NCI-H2081 (cell line): ENCODE measurements around the gene CIAO2A.
A peak's percentile ranks its signal among the peaks of the same experiment; 100 is the strongest.
"Not testable (repeated sequence)": the region's sequence is repeated elsewhere in the genome, so short reads cannot be mapped to it uniquely, and the experiment has no call there.

ENCODE experiments used
- DNase-seq, 2 experiments: peaks; one replicate each; lab custom pipeline; 2025; lab: John Stamatoyannopoulos, UW

Gene CIAO2A

GRCh38 chr15:64112073-64112772 lies 18.6 kb upstream of the CIAO2A start:
- DNase-seq = no peak

- no peak for DNase-seq
Observed at GRCh38 chr15:64111679-64112050, 18.0 kb upstream of the CIAO2A start.

DNA sequence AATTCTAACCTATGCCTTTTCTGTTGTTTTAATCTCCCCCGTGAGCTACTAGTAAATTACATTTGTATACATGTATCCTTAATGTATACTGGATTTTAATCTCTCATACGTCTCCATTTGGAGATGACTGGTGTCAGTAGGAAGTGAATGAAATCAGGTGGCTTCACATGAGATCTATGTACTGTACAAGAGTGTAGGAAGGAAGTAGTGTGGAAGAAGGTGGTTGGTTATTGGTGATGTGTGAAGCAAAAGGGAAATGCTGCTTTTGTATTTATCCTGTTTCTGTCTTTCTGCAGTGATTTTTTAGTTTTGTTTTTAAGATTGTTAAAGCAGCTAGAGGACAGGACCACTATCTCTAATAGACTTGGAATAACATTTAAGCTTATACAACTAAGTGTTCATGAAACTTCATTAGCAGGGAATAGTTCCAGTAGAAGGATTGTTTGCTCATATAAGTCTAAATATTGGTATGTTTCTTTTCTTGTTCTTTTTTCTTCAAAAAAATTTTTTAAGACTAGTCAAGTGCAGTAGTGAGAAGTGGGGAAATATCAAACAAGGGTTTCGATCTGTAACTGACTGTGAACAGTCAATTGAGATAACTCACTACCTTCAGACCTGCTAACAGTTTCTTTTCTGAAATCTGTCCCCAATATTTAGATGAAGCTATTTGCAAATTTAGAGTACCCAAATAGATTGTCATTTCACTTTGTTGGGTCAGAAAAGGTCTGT lies 17.5 kb upstream of the CIAO2A start:
- no peak for DNase-seq

DNA sequence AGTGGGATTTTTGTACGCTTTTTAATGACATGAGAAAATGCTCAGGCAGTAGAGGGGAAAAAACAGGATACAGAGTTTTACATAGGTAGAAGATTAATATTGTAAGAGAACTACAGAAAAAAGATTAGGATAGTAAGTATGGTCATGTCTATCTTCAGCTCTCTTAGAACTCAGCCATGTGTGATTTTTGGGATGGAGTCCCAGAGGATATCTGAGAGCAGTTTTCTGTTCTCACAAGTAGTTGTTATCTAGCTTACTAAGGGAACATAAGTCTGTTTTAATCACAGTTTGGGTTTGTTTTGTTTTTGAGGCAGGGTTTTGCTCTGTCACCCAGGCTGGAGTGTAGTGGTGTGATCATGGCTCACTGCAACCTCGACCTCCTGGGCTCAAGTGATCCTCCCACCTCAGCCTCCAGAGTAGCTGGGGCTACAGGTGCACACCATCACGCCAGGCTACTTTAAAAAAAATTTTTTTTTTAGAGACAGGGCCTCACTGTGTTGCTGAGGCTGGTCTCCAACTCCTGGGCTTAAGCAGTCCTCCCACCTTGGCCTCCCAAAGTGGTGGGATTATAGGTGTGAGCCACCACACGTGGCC lies 16.6 kb upstream of the CIAO2A start:
- DNase-seq = not testable (repeated sequence)

DNA sequence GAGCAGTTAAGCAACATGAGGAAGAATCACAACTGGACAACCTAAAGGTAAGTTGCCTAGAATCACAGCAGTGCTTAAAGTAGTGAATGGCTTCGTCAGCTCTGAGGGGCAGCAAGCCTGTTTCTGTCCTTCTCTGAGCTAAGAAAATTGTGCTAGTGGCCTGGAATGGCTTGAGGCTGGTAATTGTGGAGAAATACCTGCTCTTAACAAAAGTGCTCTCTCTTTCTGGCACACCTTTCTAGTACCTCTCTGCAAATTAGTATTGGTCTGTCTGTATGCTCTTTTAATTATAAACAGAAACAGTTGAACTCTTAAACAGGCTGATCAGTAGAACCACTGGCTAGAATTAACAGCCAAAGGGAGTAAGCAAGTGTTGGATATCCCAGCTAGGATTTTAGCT lies 13.7 kb upstream of the CIAO2A start:
- no peak for DNase-seq

GRCh38 chr15:64105113-64105704 lies 11.6 kb upstream of the CIAO2A start:
- no peak for DNase-seq

- DNase-seq = no peak
Observed at GRCh38 chr15:64102497-64102896, 8.9 kb upstream of the CIAO2A start.

- DNase-seq = no peak
Observed at GRCh38 chr15:64100958-64101357, 7.3 kb upstream of the CIAO2A start.

DNA sequence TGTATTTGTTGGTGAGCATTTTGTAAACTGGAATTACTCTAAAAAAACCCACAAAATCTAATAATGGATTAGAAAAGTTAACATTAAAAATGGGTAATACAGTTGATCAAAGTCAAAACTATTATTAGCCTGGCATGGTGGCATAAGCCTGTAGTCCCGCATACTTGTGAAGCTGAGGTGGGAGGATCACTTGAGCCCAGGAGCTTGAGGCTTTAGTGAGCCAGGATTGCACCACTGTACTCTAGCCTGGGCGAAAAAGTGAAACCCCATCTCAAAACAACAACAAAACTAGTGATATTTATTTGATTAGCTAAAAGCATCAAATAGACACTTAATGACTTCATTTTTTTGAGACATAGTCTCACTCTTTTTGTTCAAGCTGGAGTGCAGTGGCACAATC lies 5.7 kb upstream of the CIAO2A start:
- DNase-seq = no peak

- DNase-seq = no peak
Observed at GRCh38 chr15:64096668-64097384, 3.2 kb upstream of the CIAO2A start.

- peak; percentile 94 to 95 for DNase-seq
Observed at GRCh38 chr15:64095795-64096667, 2.4 kb upstream of the CIAO2A start, which contains the start of gene SNX1. TSS of gene SNX1 (plus strand) at chr15:64095982. CDS start at chr15:64096014, 32 bp downstream.

GRCh38 chr15:64095431-64095794 lies 1.8 kb upstream of the CIAO2A start:
- no peak for DNase-seq

DNA sequence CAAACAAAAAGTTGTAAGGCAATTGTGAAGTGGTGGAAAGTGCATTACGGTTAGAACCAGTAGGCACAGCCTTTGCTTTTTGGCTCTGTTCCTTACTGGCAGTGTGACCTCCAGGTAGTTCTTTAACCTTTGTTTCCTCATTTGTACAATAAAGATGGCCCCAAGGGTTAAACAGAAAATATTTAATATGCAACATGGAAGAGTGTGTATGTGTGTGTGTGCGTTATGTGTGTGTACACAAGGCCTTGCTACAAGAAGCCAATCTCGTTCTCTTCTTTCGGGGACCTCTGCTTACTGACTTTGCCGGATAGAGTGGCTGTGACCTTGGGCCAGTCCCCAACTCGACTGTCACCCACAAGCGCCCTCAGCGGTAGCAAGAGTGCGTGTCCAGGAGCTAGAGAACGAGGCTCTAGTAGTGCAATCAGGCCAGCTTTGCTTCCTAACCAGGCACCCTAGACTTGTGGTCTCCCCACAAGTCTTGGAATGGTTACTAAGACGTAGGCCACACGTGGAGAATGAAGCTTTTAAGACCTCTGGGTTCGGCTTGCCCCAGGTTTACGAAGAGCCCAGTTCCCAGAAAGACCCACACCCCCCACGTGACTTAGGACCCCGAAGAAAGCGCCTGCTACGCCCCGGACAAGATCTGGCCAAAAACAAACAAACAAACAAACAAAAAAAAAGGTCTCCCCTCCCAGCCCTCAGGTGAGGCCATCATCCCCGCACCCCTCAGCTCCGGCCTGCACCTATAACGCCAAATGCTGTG lies 593 bp downstream of the CIAO2A start:
- DNase-seq = peak in 1 of 2 experiments; percentile 54

- DNase-seq = peak; percentile 8 to 12
Observed at GRCh38 chr15:64092075-64092820, 1.4 kb downstream of the CIAO2A start.

DNA sequence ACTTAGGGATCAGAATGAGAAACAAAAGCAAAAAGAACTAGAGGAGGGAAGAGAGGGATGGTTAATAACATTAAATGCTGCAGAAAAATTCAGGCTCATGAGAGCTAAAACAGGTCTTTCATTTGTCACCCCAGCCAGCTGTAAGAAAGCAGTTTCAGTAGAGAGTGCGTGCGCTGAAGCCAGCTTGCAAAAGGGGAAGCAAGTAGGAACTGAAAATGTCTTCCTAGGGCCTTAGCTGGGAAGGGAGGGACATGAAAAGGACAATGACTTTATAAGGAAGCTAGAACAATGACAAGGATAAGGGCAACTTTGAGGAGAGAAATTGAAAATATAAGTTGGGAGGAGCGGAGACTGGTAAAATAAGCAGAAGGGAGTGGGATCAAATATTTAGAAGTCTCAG lies 3.1 kb downstream of the CIAO2A start:
- DNase-seq = no peak

DNA sequence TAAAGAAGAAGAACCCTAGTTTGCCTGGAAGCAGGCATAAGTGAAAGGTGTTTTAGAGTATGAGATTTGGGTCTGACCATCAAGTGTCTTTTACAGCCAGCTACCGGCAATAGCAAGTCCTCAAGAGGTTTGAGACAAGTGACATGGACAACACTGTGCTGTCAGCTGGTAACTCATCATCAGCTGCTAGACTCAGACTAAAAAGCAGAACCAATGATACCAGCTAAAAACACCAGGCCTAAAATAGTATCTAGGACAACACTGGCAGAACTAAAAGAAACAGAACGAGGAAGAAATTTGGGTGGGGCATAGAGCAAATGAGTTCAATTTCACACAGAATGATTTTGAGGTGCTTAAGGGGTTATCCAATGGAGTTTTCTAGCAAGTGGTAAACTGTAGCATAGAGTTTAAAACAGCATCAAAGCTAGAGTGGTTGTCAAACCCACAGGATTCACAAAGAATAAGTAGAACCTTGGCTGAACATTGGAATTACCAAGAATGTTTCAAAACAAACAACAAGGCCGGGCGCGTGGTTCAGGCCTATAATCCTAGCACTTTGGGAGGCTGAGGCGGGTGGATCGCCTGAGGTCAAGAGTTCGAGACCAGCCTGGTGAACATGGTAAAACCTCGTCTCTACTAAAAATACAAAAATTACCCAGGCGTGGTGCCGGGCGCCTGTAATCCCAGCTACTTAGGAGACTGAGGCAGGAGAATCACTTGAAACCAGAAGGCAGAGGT lies 3.9 kb downstream of the CIAO2A start:
- no peak for DNase-seq

DNA sequence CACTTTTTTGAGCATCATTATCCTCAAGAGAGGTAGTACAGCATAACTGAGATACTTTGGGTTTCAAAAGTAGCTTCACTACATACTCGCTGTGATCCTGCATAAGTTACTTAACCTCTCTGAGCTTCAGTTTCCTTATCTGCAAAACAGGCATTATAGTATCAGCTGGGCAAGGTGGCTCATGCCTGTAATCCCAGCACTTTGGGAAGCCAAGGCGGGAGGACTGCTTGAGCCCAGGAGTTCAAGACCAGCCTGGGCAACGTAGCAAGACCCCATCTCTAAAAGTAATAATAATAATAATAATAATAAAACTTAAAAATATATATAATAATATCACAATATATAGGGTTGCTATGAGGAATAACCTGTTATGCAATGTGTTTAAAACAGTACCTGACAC lies 10.9 kb downstream of the CIAO2A start:
- DNase-seq = no peak

- DNase-seq = not testable (repeated sequence)
Observed at GRCh38 chr15:64073496-64073895, 20.1 kb downstream of the CIAO2A start.

DNA sequence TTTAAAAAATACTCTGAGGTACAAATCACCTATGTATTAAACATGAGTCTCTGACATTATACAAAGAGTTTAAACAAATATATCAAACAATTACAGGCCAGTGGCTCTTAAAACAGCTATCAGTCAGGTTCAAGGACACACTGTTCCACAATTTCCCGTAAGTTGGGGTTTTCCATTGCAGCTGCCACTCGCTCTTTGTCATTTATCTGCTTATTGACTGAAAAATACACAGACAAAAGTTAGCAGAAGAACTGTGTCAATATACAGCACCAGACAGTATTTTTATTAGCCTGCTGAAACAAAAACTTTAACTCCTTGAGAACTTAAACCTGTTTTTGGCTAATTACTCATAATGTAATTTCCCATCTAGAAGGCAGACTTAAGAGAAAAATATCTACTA lies 20.8 kb downstream of the CIAO2A start:
- DNase-seq = peak in 1 of 2 experiments; percentile 21
